GM11168 (cell line): ENCODE measurements around the gene CETN2.
"Not testable (repeated sequence)": the region's sequence is repeated elsewhere in the genome, so short reads cannot be mapped to it uniquely, and the experiment has no call there.

Source experiments
- in situ Hi-C: fragments of 300-500 bp; cut with MboI; formaldehyde crosslinking; loops from one replicate; pipeline ENCODE4 v1.12.0; 2022; ENCODE audit warnings: low sequenced_read_pairs; ENCODE audit not compliant: unreplicated experiment

CETN2 gene

DNA sequence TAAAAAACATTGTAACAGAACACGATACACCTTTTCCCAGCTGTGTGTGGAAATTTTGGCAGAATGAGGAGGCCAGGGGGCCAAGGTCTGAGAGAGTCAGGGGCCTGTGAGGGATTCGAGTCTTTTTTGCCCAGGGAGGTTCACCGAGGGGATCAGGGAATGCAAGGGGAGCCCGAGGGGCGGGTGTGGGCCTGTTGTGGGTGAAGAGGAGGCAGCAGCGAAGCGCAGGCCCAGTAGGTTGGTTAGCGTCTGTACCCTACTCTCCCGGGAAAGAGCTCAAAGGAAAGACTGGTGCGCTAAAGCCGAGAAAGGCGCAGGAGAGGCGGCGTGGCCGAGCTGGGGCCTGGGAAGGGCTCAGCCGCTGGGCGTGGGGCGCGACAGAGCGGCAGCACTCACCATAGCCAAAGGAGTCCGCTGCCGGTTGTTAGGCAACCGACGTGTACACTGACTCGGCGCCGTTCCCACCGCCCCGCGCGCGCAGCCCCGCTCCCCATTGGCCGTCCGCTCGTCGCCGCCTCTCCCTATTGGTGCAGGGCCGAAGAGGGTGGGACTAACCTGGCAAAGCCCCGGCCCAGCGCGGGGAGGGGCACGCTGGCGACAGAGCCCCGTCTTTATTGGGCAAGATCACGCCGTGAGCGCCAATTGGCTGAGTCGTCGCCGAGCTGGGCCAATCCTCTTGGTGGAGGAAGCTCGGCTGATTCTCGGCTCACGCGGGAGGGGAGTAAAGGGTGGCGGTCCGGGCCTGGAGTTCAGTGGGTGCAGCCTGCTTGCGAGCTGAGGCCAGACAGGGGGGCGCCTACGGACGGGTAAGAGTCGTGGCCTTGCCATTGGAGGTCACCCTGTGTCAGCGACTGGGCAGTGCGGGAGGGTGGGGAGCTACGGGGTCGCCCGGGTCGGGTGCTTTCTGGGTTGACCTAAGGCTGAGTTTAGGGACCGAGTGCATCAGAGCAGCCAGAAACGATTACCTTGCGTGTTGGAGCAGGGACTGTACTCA lies at the start of gene CETN2, which contains the start of gene NSDHL:
Gene CETN2, minus strand, starts transcription at position 446 of the 994 bp plus-strand sequence. Its CDS starts 47 bp downstream, at position 399.
Gene NSDHL, plus strand, starts transcription at position 752 of the 994 bp plus-strand sequence. CDS start 15,262 bp downstream, outside the sequence.
- in situ Hi-C loops: no loop called here

DNA sequence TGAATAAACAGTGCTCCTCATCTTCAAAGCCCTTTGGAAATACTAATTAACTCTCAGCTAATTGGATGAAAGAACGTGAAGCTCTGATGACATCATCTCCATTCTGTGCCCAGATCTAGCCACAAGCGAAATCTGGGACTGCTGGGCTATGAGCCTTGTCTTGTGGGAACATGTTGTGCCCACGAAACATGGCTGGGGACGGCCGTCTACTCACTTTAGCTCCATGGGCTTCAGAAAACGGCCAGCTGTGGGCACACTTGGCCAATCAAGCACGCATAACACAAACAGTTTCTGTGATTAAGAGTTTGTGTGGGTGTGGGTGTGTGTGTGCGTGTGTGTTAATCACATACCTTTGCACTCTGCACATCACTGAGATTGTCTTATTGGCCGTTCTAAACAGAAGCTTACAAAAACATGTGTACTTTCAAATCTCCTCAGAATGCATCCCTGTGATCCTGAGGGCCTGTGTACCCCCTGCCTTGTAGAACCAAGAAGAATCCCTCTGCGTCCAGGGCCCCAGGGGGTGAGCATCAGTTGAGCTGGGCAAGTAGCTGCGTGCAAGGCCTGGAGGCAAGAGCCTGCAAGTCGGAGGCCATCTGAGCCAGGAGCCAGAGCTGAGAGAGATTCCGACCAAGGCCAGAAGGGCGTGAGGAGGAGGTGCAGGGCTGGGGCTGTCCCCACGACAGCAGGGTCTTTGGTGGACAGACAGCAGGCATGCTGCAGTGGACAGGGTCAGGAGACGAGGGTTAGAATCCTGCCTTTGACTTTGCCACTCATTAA lies 48.6 kb upstream of the CETN2 start:
- in situ Hi-C loops: no loop called here

DNA sequence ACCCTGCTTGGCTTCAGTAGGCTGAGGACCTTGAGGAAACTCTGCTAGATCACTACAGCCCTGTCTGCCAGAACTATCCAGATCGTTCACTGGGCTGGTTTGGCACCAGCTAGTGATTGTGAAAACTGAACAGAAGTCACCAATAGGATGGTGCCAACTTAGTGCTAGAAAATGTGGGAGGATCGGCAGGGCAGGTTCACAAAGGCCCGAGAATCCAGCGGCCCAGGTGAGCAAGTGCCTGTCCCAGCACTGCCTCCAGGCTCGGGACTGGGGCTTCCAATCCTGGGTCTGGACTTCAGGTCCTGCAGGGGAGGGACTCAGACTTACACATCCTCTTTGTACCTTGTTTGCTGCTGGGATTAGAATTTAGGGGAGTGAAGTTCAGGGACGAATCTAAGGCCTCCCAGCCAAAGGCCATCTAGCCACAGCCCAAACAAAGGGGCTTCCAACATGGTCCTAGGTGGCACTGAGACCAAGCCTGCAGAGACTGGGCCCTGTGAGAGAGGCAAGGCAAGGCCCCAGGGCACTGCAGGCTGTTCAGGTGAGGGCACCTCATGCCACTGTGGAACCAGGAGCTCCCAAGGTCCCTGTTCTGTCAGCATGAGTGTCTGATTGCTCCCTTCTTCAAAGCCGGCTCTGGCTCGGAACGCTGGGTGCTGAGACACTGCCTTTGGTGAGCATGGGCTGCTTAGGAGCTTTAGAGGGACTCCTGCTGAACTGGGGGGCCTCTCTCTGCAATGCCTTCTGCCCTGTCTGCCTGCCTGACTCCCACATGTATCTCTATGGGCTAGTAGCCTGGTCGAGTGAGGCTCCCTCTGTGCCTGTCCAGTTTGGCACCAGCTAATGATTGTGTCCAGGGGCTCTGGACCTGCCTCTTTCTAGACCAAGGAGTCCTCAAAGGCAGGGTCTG lies 46.6 kb upstream of the CETN2 start:
- in situ Hi-C loops: no loop called here

DNA sequence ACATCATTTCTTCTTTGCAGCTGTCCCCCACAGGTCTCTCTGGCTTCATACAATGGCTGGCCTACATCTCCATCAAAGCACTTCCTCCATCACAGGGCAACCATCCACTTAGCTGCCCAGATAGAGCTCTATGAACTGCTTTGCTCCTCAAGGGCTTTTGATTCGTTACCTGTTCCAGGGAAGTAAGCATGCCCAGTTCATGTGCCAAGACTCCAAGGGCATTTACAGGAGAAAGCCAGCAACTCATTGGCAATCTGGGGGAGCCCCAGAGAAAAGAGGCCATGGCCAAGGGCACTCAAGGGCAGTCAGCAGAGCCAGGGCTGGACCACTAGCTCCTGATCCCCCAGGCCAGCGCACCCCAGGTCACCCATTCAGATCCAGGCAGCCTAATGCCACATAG lies 42.8 kb upstream of the CETN2 start:
- in situ Hi-C loops: no loop called here

DNA sequence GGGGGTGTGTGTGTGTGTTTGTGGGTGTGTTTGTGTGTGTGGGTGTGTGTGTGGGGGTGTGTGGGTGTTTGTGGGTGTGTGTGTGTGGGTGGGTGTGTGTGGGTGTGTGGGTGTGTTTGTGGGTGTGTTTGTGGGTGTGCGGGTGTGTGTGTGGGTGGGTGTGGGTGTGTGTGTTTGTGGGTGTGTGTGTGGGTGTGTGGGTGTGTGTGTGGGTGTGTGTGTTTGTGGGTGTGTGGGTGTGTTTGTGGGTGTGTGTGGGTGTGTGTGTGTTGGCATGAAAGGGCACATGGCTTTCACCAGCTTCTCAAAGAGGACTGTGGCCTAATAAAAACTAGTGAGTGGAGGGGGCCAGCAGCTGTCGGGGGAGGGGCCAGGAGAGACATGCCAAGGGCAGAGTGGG lies 42.0 kb upstream of the CETN2 start:
- in situ Hi-C loops: no loop called here

DNA sequence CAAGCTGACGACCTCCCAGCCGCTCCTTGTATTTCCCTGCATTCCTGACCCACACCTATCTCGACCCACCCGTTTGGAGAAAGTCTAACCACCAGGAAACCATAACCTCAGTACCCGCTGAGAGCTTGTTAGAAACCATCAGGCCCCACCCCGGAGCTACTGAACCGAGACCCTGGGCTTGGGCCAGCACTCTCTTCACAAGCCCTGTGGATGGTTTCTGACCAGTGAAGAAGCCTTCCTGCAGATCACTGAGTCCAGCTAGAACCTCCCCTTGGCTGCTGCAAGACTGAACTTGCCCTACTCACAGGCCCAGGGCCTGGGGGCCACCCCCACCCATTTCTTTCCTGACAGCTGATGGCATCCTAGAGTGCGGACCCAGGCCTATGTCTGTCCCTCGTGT lies 40.7 kb upstream of the CETN2 start:
- in situ Hi-C loops: no loop called here

DNA sequence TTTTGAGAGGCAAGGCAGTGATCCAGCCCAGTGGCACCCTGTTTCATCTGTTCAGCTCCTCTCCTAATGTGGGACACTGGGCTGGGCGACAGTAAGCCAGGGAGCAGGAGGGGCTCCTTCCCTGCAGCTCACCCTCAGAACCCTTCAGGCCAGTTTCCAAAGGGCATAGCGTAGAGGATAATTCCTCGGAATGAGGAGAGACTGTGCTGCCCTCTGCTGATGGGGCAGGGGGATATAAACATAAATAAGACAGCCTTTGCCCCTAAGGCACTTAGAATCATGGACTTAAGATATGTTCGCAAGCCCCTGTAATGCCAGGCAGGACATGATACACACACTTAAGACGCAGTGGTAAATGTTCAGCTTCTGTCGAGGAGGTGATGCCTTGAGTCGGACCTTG lies 39.4 kb upstream of the CETN2 start:
- in situ Hi-C loops: no loop called here

DNA sequence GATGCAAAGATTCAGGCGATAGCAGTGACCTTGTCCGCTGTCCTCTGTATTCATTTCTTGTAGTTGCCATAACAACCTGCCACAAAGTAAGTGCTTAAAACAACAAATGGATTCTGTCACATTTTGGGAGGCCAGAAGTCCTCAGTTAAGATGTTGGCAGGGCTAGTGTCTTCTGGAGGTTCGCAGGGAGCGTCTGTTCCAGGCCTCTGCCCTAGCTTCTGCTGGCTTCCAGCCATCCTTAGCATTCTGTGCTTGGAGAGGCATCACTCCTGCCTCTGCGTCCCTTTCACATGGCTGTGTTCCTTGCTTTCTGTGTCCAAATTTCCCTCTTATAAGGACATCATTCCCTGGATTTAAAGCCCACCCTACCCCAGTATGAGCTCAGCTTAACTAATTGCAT lies 35.8 kb upstream of the CETN2 start:
- in situ Hi-C loops: no loop called here

DNA sequence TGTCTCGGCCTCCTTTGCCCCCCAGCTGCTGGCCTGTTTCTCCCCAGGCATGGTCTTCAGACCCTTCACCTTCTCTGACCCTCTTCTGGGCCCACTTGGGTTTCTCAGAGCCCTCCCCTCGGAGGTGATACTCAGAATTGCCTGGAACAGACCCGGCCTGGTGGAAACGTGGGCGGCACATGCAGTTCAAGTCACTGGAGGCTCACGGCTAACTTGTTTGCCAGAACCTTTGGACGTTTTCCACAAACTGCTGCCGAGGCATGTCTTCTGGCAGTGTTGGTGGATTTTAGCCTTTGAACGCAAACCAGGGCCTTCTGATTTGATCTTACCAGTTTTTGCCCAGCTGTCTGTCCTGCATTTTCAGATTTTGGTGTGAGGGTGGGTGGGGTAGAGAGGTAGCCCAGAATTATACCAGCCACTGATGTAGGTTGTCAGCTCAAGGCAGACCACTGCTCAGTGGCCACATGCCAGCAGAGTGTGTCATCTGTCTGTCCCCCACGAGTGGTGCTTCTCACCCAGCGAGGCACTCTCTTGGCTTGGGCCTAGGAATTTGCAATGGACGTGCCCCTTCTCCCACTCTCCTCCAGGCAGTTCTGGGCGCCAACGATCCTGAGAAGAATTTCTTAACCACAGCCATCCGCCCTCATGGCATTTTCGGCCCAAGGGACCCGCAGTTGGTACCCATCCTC lies 34.8 kb upstream of the CETN2 start:
- in situ Hi-C loops: no loop called here

DNA sequence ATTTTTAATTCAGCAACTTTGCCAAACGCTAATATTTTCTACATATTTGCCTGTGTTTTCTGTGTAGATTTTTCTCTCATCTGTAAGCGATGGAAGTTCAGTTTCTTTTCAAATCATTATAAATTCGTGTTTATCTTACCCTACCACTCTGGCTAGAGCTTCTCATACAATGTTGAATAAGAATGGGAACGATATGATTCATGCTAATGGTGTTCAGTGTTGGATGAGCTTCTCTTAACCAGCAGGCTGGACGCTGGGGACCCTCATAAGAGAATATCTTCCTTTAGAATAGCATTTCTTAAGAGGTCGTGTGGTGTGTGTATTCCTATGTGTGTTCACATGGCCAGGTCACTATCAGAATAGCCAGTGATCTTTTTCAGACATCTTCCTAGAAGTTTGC lies 31.3 kb upstream of the CETN2 start:
- in situ Hi-C loops: no loop called here

DNA sequence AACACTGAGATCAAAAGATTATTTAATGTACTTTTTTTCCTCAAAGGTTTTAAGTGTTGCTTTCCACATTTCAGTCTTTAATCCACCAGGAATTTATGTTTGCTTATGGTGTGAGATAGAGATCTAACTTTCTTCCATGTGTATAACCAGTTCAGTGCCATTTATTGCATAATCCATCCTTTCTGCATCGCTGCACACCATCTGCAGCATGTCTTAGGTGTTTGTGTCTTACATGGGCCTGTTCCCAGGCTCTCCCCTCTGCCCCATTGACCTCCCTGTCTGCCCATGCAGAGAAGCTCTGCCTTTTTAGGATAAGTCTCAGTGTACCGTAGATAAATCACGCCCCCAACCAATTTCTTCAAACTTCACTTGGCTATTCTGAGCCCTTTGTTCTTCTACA lies 30.6 kb upstream of the CETN2 start:
- in situ Hi-C loops: no loop called here

DNA sequence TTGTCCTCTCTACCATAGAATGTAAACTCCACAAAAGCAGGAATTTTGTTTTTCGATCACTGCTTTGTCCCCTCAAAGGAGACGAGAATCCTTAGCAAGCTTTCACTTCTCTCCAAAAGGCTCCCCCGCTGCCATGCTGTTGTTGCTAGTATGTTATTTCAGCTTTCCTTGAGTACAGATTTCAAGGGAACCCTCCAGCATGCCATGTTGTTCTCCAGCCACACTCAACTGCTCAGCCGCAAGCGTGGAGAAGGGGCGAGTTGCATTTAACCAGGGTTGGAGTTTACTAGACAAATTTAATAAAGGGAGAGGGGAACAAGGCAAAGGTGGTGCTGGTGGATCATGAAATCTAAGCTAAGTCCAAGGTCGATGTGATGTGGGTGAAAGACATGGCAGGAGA lies 23.4 kb upstream of the CETN2 start:
- in situ Hi-C loops: no loop called here

DNA sequence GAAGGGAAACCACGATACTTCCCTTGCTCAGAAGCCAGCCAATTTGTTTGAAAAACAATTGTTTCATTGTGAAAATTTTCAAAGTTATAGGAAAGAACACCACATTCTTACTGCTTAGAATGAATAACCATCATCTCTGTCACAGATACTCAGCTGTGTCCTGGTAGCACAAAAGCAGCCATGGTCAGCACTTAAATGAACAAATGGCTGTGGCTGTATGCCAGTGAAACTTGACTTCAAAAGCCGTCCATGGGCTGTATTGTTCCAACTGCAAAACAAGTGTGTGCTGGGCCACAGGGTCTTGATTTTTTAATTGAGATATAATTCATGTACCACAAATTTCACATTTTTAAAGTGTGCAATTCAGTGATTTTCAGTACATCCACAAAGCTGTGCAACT lies 19.9 kb upstream of the CETN2 start:
- in situ Hi-C loops: no loop called here

DNA sequence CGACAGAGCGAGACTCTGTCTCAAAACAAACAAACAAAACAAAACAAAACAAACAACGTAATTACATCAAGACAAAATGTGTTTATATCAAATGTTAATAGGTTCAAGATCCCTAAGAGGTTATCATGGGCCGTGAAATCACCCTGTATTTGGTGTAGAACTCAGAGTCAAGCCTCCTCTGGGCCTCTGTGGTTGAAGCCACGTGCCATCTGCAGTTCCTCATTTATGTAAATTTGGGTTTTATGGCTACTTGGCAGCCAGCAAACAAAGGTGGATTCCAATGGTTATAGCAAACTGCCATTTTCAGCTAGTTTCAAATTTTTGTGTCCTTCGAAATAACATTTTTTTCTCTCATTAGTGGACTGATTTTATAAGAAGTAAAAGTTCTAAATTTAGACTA lies 16.7 kb upstream of the CETN2 start:
- in situ Hi-C loops: no loop called here

DNA sequence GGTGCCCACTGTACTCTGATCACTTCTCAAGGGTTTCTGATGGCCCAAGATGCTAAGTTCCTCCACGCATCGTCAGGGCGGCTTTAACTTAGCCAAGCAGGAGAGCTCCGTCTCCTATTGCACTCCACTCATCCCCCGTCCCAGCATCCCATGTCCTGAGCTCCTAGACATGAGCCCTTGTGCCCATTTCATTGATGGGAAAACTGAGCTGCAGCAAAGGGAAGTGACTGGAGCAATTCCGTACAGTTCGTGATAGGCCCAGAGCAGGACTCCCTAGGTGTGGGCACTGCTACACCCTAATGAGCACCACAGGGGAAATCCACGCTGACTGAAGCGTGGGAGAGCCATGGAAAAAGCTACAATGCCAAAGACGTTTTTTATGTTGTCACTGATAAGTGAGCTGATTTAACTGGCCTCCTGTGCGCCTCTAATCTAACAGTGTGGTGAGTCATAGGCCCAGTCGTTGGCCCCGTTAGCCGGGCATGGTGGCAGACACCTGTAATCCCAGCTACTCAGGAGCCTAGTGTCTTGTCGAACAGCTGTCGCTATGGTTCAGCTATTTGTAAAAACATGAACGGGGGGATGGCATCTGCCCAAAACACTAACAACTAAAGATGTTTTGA lies 15.2 kb upstream of the CETN2 start:
- in situ Hi-C loops: no loop called here

DNA sequence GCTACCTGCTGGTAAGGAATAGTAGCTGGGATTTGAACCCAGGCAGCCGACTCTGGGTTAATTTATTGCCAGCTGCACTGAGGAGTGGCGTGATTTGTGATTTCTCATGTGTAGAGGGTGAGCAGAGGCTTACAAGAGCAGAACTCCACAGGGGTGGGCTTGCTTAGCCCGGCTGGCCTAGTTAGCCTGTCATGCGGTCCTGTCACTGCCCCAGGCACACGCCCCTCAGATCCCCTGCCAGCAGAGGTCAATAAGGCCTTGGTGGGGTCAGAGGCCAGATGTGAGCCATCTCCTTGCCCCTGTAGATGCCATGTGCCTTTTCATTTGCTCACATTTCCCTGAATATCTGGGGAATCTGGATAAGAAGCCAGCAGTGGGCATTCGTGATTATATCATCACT lies 13.7 kb upstream of the CETN2 start:
- in situ Hi-C loops: no loop called here

DNA sequence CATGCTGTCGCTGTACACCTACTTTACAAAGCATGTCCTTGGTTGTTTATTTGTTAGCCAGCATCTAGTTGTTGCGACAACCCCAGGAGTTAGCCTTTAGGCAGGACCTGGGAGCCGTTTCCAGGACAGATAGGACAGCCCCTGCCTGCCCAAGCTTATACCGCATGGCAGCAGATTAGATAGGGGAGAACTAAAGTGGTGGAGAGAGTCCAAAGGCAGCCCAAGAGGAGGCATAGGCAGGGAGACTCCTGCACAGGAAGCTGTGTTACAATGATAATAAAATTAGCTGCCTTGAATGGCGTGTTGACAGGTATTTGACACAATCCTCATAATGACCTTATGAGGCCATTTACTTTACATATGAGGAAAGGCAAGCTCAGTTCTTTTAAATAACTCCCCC lies 13.3 kb upstream of the CETN2 start:
- in situ Hi-C loops: no loop called here

DNA sequence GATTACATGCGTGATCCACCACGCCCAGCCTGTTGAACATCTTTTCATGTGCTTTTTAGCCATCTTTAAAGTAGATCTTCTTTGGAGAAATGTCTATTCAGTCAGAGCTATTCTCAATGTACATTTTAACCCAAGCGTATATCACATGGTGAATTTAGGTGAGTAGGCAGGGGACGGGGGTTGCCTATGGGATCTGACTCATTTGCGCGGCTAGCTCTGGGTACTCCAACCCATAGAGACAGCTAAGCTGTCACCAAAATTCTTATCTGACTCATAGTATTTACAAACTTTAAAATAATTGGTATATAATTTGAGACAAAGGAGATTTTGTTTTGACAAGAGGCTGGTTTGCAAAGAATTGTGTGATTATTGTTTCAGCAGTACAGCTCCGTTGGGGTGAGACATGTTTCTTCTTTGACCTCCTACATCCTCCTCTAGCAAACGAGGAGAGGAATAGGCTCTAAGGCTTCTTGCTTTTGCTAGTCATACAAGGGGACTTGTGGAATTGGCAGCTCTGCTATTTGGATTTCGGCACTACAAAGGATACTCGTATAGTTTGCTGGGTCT lies 12.3 kb upstream of the CETN2 start:
- in situ Hi-C loops: no loop called here

DNA sequence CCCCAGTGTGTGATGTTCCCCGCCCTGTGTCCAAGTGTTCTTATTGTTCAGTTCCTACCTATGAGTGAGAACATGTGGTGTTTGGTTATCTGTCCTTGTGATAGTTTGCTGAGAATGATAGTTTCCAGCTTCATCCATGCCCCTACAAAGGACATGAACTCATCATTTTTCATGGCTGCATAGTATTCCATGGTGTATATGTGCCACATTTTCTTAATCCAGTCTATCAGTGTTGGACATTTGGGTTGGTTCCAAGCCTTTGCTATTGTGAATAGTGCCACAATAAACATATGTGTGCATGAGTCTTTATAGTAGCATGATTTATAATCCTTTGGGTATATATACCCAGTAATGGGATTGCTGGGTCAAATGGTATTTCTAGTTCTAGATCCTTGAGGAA lies 4.9 kb upstream of the CETN2 start:
- in situ Hi-C loops: not testable (repeated sequence)
